GM19025 (cell line): ENCODE measurements around the gene TYRO3.

Experiments
- ATAC-seq: cut with Tn5 transposase; IDR thresholded peaks from one replicate; pipeline ENCODE4 v1.9.1; 2021; ENCODE audit warnings: mild to moderate bottlenecking, low read depth, moderate library complexity; ENCODE audit not compliant: unreplicated experiment

TYRO3 gene

GRCh38 chr15:41558400-41559238 lies at the start of gene TYRO3:
Gene TYRO3 (plus strand): TSS chr15:41559212. CDS start chr15:41559258, 46 bp downstream.
- ATAC-seq, result peak; percentile 41

GRCh38 chr15:41510728-41511127 lies 48.3 kb upstream of the TYRO3 start:
- ATAC-seq, result no peak

GRCh38 chr15:41511331-41511898 lies 47.6 kb upstream of the TYRO3 start:
- no peak for ATAC-seq

- ATAC-seq, result no peak
Measured at GRCh38 chr15:41511899-41512369, 47.1 kb upstream of the TYRO3 start.

GRCh38 chr15:41512512-41512939 lies 46.5 kb upstream of the TYRO3 start:
- no peak for ATAC-seq

DNA sequence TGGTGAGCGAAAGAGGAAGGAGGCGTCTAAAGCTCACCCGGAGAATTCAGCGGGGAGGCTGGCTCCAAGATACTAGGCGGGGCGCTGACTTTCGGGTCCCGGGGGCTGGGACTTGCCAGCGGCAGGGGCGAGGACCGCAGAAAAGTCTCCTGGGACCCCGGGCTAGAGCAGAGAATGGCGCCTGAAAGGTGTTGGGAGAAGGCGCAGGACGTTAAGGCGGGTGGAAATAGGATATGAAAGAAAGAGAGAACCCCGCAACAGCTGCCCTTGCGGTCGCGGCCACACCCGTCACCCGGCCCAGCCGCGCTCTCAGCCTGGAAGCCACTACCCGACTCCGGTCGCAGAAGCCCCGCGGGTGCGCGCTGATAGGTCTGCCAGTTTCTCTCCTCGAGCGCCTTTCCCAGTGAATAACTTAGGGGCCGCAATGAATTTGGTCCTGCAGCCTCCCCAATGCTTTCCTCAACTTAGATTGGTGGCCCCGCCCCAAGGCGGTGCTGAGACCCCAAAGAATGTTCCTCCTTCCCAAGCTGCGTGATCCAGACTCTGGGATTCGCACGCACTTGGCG lies 46.0 kb upstream of the TYRO3 start:
- no peak for ATAC-seq

DNA sequence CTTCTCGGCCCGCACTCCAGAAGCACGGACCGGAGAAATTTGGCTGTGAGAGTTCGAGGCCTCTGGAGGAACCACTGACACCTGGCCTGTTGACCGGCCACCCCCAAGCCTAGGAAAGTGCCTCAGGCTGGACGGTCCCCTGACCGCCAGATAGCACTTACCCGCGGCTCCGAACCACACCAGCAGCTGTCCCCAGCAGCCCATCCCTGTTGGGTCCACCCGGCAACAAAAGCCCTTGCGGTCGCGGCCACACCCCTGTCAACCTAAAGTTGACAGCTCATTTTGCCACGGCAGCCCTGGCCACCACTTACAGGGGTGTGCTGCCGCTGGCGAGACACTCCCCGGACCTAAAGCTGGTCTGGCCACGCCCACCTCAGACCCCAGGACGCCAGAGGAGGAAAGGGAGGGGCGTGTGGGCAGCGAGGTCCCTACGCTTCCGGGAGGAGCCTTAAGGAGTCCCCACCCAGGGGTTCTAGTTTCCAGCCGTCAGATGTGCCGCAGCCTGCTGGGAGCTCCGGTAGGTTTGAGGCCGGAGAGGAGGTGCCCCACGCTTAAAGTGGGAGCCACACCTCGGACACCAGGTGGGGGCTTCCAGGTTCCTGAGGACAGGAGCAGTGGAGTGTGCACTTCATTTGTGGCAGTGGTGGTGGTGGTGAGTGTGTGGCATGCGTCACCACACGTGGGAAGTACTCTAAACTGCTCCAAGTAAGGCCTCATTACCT lies 45.3 kb upstream of the TYRO3 start, which contains the start of gene LTK:
Gene LTK, minus strand, starts transcription at position 322 of the 722 bp plus-strand sequence. Its CDS starts 118 bp downstream, at position 204.
- ATAC-seq, result no peak

- ATAC-seq, result no peak
Measured at GRCh38 chr15:41517895-41518449, 41.0 kb upstream of the TYRO3 start.

DNA sequence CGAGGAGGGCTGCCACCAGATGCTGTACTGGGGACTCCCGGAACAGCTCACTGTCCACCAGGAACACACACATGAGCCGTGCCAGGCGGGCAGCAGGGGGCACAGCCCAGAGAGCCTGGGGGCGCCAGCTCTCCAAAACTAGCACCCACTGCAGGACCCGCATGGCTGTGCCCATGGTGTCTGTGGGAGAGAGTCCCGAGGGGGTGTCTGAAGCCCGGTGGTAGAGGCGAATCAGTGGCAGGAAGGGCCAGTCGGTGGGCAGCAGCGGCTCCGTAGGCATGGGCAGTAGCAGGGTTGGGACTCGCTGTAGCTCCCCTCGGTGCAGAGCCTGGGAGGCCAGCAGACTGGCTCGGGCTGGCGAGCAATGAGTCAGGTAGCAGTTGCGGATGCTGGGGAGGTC lies 38.4 kb upstream of the TYRO3 start:
- ATAC-seq, result no peak

- no peak for ATAC-seq
Measured at GRCh38 chr15:41521614-41522013, 37.4 kb upstream of the TYRO3 start.

- no peak for ATAC-seq
Measured at GRCh38 chr15:41523097-41523496, 35.9 kb upstream of the TYRO3 start.

DNA sequence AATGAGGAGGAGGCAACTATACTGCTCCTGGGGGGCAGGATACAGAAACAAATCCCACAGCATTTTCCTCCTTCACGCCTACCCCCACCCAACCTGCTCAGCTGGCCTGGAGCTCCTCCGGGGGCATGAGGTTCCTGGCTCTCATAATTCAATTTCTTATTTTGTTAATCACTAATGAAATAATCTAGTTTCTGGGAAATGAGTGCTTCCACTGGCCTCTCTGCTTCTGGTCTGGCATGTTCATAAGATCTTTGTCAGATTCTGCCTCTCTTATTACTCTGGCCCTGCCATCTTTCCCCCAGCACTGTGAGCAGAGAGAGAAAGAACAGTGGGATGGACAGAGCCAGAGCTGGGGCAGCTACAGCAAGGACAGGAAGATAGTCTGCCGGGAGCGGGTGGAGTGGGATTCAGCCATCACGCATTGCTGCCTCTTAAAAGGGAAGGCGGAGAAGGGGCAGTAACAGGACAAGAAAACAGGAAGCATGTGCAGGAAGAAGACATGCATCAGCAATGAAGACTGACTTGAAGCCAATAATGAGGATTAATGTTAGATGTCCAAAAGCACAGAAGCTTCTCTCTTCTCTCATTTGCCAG lies 28.6 kb upstream of the TYRO3 start:
- no peak for ATAC-seq

GRCh38 chr15:41535544-41535943 lies 23.5 kb upstream of the TYRO3 start:
- ATAC-seq, result no peak

DNA sequence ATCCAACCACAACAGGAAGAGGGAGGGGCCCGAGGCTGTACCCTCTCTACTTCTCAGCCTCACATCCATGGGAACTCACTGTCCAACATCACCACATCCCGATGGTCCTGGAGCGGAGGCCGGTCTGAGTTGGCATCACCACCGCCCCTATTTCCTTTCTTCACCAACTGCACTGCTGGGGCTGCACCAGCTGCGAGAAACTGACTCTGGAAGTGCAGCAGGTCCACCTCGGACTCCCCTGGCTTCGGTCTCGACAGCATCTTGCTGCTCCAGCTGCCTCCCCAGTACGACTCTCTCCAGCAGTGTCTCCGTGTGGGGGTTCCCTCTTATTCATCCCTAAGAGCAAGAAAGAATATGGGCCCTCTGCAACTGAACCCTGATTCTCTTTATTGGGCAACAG lies 22.1 kb upstream of the TYRO3 start:
- ATAC-seq, result no peak

DNA sequence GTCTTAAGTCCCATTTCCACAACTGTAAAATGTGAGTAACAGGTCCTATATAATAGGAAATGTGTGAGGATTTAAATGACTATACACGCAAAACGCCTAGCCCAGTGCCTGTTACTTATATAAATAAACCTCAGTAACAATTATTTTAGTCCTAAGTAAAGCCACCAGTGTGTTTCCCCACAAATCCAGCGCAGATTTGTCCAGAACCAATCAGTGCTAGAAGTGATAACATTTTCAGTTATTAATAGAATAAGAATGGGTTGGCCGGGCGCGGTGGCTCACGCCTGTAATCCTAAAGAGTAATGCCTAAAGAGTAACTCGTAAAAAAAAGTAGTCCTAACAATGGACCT lies 15.5 kb upstream of the TYRO3 start:
- no peak for ATAC-seq

DNA sequence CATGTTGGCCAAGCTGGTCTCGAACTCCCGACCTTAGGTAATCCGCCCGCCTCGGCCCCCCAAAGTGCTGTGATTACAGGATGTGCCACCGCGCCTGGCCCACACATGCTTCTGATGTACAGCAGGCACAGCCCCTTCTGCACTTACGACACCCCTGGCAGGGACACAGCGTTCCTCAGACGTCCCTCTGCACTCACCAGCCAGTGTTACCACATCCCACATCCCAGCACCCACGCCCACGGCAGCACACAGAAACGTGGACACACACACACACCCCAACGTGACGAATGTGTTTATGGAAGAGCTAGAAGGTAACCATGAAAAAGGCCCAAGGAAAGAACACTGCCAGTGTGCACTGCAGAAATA lies 14.4 kb upstream of the TYRO3 start:
- no peak for ATAC-seq

DNA sequence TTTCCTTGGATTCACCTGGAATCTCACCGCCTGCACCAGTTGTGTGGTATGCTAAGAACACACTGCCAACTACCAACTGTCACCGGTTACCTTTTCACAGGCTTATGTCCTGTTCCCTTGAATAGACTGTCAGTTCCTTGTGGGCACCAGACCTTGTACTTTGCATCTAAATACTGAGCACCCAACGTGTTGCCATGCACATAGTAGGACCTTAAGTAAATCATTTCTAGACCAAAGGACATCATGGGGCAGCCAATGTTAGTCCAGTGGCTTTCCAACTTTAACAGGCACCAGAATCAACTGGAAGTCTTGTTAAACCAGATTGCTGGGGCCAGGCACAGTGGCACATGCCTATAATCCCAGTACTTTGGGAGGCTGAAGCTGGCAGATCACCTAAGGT lies 13.8 kb upstream of the TYRO3 start:
- no peak for ATAC-seq

DNA sequence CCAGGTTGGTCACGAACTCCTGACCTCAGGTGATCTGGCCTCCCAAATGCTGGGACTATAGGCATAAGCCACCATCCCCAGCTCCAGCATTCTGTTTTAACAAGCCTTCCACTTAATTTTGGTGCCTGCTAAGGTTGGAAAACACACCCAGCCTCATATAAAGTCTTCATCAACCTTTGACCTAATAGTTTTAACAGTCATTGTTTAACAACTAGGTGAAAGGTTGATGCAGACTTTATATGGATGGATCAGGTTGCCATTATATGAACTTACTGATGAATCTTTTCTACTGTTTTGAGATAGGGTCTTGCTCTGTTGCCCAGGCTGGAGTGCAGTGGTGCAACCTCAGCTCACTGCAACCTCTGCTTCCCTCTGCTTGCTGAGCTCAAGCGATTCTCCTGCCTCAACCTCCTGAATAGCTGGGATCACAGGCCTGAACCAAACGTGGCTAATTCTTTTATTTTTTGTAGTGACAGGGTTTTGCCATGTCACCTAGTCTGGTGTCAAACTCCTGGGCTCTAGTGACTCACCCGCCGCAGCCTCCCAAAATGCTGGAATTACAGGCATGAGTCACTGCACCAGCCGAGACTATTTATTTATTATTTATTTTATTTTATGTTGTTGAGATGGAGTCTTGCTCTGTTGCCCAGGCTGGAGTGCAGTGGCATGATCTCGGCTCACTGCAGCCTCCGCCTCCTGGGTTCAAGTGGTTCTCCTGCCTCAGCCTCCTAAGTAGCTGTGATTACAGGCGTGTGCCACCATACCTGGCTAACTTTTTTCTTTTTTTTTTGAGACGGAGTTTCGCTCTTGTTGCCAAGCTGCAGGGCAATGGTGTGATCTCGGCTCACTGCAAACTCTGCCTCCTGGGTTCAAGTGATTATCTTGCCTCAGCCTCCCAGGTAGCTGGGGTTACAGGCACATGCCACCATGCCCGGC lies 11.9 kb upstream of the TYRO3 start:
- no peak for ATAC-seq

- ATAC-seq, result no peak
Measured at GRCh38 chr15:41550066-41550775, 8.8 kb upstream of the TYRO3 start.
